ENCODE results near the gene ACR.
"Not testable (repeated sequence)": the region's sequence is repeated elsewhere in the genome, so short reads cannot be mapped to it uniquely, and the experiment has no call there.

The ACR gene

DNA sequence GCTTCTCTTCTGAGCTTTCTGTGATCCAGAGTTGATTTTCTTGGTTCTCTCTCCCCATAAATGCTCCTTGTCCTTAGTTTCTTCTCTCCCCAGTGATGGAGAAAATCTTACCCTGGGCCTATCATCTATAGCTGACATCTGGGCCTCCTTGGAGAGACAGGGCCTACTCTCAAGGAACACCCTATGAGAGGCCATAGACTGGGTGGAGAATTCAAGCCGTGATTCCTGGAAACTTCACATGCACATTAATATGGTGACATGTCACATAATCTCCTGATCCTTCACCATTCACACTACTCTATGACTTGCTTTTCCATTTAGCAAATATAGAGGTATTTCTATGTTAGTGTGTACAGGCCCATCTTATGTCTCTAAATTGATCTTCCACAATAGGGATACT lies 9.5 kb downstream of the ACR start:
- not testable (repeated sequence) for H3K4me3 Mint-ChIP-seq; H3K36me3 Mint-ChIP-seq (ENCODE audit: low read depth); H3K4me1 Mint-ChIP-seq (ENCODE audit: low read depth); H3K27ac Mint-ChIP-seq; H3K27me3 Mint-ChIP-seq (ENCODE audit: low read depth); H3K9me3 Mint-ChIP-seq; DNase-seq (ENCODE audit: low spot score)

DNA sequence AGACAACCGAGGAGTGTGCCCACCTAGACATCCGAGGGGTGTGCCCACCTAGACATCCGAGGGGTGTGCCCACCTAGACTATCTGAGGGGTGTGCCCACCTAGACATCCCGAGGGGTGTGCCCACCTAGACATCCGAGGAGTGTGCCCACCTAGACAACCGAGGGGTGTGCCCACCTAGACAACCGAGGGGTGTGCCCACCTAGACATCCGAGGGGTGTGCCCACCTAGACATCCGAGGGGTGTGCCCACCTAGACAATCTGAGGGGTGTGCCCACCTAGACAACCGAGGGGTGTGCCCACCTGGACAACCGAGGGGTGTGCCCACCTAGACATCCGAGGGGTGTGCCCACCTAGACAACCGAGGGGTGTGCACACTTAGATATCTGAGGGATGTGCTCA lies 10.6 kb downstream of the ACR start:
- H3K9me3 Mint-ChIP-seq; DNase-seq (ENCODE audit: low spot score); H3K4me3 Mint-ChIP-seq; H3K27ac Mint-ChIP-seq; H3K4me1 Mint-ChIP-seq (ENCODE audit: low read depth); H3K36me3 Mint-ChIP-seq (ENCODE audit: low read depth); H3K27me3 Mint-ChIP-seq (ENCODE audit: low read depth): not testable (repeated sequence)

DNA sequence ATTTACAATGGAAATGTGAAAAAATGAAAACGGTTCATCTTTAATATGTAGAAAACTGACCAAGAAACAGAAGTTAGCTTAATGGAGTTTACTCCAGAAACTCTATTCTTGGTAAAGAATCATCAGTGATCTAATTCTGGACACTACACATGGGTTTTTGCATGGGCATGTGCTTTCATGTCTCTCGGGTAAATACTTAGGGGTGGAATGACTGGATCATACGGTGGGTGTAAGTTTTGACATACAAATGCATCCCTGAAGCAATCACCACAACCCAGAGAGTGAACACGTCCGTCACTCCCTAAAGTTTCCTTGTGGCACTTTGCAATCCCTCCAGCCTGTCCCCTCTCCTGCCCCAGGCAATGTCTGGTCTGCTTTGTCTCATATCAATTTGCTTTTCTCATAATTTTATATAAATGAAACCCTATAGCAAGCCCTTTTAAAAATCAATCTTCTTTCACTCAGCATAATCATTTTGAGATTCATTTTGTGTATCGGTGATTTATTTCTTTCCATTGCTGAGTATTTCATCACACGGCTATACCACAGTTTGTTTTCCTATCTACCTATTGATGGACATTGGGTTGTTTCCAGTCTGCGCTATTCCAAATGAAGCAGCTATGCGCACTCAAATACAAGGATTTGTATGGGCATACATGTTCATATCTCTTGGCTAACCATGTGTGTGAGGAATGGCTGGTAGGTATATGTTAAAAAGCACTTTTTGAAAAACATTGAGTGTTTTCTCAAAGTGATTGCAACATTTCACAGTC lies 11.5 kb downstream of the ACR start:
- not testable (repeated sequence) for H3K36me3 Mint-ChIP-seq (ENCODE audit: low read depth); H3K9me3 Mint-ChIP-seq; H3K4me1 Mint-ChIP-seq (ENCODE audit: low read depth); DNase-seq (ENCODE audit: low spot score); H3K4me3 Mint-ChIP-seq; H3K27ac Mint-ChIP-seq
- H3K27me3 Mint-ChIP-seq (ENCODE audit: low read depth), result peaks cover 17% of the 10 kb centered on the region

DNA sequence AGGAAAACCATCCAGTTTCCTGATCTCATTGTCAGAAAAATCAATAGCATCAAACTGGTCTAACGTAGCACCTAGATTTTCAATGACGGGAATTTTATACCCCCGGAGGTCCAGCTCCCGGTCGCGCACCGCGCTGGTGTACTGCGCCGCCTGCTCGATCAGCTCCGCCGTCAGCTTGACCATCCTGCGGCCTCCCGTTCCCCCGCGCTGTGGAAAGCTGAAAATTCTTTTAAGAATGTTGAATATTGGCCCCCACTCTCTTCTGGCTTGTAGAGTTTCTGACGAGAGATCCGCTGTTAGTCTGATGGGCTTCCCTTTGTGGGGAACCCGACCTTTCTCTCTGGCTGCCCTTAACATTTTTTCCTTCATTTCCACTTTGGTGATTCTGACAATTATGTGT lies 17.2 kb downstream of the ACR start:
- not testable (repeated sequence) for H3K9me3 Mint-ChIP-seq; H3K27ac Mint-ChIP-seq; H3K36me3 Mint-ChIP-seq (ENCODE audit: low read depth); DNase-seq (ENCODE audit: low spot score)
- H3K4me3 Mint-ChIP-seq, result peak overlapping the region; percentile 57
- peaks cover 16% of the 10 kb centered on the region for H3K4me1 Mint-ChIP-seq (ENCODE audit: low read depth)
- H3K27me3 Mint-ChIP-seq (ENCODE audit: low read depth), result peaks cover 32% of the 10 kb centered on the region

DNA sequence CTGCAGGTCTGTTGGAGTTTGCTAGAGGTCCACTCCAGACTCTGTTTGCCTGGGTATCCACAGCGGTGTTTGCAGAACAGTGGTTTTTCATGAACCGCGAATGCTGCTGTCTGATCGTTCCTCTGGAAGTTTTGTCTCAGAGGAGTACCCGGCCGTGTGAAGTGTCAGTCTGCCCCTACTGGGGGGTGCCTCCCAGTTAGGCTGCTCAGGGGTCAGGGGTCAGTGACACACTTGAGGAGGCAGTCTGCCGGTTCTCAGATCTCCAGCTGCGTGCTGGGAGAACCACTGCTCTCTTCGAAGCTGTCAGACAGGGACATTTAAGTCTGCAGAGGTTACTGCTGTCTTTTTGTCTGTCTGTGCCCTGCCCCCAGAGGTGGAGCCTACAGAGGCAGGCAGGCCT lies 18.4 kb downstream of the ACR start:
- not testable (repeated sequence) for DNase-seq (ENCODE audit: low spot score); H3K9me3 Mint-ChIP-seq; H3K36me3 Mint-ChIP-seq (ENCODE audit: low read depth); H3K27ac Mint-ChIP-seq
- H3K4me1 Mint-ChIP-seq (ENCODE audit: low read depth), result peaks cover 16% of the 10 kb centered on the region
- H3K27me3 Mint-ChIP-seq (ENCODE audit: low read depth), result peaks cover 31% of the 10 kb centered on the region
- H3K4me3 Mint-ChIP-seq, result peak overlapping the region; percentile 96

DNA sequence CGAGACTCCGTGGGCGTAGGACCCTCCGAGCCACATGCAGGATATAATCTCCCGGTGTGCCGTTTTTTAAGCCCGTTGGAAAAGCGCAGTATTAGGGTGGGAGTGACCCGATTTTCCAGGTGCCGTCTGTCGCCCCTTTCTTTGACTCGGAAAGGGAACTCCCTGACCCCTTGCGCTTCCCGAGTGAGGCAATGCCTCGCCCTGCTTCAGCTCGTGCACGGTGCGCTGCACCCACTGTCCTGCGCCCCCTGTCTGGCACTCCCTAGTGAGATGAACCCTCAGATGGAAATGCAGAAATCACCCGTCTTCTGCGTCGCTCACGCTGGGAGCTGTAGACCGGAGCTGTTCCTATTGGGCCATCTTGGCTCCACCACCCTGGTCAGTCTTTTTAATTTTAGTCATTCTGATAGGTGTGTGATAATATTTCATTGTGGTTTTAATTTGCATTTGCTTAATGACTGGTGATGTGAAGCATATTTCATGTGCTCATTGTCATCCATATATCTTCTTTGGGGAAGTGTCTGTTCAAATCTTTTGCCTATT lies 19.0 kb downstream of the ACR start:
- H3K9me3 Mint-ChIP-seq, result not testable (repeated sequence)

DNA sequence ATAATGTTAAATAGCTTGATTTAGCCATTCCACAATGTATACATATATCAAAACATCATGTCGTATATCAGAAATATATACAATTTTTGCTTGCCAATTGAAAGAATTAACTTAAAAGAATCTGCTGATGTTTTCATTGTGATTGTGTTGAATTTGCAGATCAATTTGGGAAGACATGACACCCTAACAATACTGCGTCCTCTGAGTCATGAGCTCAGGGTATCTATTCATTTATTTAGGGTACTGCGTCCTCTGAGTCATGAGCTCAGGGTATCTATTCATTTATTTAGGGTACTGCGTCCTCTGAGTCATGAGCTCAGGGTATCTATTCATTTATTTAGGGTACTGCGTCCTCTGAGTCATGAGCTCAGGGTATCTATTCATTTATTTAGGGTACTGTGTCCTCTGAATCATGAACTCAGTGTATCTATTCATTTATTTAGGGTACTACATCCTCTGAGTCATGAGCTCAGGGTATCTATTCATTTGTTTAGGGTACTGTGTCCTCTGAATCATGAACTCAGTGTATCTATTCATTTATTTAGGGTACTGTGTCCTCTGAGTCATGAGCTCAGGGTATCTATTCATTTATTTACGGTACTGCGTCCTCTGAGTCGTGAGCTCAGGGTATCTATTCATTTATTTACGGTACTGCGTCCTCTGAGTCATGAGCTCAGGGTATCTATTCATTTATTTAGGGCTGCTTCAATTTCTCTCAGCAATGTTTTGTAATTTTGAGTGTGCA lies 21.8 kb downstream of the ACR start:
- H3K36me3 Mint-ChIP-seq (ENCODE audit: low read depth); H3K27ac Mint-ChIP-seq; DNase-seq (ENCODE audit: low spot score); H3K9me3 Mint-ChIP-seq; H3K4me3 Mint-ChIP-seq: not testable (repeated sequence)
- peaks cover 14% of the 10 kb centered on the region for H3K27me3 Mint-ChIP-seq (ENCODE audit: low read depth)
- H3K4me1 Mint-ChIP-seq (ENCODE audit: low read depth), result peaks cover 13% of the 10 kb centered on the region

More for the DNA sequence above, 19.0 kb downstream of the ACR start:
- peak; percentile 38 for DNase-seq (ENCODE audit: low spot score)
- peaks cover 30% of the 10 kb centered on the region for H3K27me3 Mint-ChIP-seq (ENCODE audit: low read depth)
- peaks cover 16% of the 10 kb centered on the region for H3K4me1 Mint-ChIP-seq (ENCODE audit: low read depth)
- peak overlapping the region; percentile 86 for H3K27ac Mint-ChIP-seq
- H3K36me3 Mint-ChIP-seq (ENCODE audit: low read depth), result not testable (repeated sequence)
- peak overlapping the region; percentile 96 for H3K4me3 Mint-ChIP-seq

DNA sequence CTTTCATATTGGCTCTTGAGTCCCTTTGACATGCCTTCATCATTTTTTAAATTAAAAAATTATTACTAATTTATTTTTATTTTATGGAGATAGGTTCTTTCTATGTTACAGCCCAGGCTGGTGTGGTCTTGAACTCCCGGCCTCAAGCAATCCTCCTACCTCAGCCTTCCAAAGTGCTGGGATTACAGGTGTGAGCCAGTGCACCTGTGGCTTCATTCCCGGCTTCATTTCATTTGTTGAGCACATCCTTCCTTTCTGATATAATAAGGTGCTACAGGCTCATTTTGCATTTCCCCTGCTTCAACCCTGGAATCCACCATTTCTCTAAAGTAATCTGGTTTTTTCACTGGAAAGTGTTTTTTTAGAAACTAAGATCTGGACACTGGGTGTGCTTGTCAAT lies 23.8 kb downstream of the ACR start:
- H3K4me1 Mint-ChIP-seq (ENCODE audit: low read depth); DNase-seq (ENCODE audit: low spot score); H3K27me3 Mint-ChIP-seq (ENCODE audit: low read depth); H3K4me3 Mint-ChIP-seq; H3K9me3 Mint-ChIP-seq; H3K36me3 Mint-ChIP-seq (ENCODE audit: low read depth); H3K27ac Mint-ChIP-seq: not testable (repeated sequence)

DNA sequence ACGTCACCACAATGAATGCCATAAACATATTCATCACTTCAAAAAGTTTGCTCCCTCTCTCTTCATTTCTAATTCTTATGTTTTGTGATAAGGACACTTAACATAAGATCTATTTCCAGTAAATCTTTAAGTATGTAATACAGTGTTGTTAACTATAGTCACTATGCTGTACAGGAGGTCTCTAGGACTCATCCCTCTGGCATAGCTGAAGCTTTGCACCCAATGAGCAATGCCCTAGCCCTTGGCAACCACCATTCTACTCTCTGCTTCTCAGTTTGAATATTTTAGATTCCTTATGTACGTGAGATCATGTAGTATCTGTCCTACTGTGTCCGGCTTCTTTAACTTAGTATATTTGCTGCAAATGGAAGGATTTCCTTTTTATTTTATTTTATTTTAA lies 26.3 kb downstream of the ACR start:
- H3K4me3 Mint-ChIP-seq; DNase-seq (ENCODE audit: low spot score); H3K9me3 Mint-ChIP-seq; H3K4me1 Mint-ChIP-seq (ENCODE audit: low read depth); H3K36me3 Mint-ChIP-seq (ENCODE audit: low read depth); H3K27me3 Mint-ChIP-seq (ENCODE audit: low read depth); H3K27ac Mint-ChIP-seq: not testable (repeated sequence)

DNA sequence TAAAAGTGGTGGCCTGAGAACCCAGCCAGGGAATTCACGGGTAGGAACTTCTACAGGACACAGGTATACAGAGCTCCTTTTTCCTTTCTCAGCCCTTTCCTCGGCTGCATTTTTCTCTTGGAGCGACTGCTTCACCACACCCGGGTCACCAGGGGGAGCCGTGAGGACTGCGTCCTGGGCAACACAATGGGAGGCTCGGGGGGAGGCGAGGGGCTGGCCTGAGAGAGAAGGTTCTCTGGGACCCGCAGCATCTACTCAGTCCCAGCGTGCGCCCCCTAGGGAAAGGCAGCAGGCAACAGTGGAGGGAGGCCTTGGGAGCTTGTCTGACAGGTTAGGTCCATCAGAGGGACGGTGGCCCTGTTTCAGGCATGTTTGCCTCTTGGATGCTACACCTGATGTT lies 37.1 kb downstream of the ACR start:
- not testable (repeated sequence) for H3K36me3 Mint-ChIP-seq (ENCODE audit: low read depth); H3K4me1 Mint-ChIP-seq (ENCODE audit: low read depth); H3K27me3 Mint-ChIP-seq (ENCODE audit: low read depth); DNase-seq (ENCODE audit: low spot score); H3K4me3 Mint-ChIP-seq; H3K9me3 Mint-ChIP-seq; H3K27ac Mint-ChIP-seq

DNA sequence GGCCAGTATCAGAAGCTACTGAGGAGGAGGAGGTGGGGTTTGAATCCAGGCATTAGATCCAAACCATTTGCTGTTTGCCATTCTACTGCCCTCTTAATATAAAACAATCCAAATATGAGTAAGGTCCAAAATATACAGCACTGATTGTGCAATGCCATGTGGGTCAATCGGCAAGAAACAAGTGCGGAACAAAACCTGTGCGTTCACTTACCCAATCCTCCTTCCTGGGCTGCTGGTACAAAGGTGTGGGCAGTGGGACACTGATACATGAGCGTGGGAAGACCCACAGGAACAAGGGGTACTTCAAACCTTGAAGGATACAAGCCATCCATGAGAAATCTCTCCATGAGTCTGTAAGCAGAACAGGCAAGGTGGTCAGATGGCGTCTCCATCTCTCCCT lies 39.6 kb downstream of the ACR start:
- H3K9me3 Mint-ChIP-seq; DNase-seq (ENCODE audit: low spot score): not testable (repeated sequence)

DNA sequence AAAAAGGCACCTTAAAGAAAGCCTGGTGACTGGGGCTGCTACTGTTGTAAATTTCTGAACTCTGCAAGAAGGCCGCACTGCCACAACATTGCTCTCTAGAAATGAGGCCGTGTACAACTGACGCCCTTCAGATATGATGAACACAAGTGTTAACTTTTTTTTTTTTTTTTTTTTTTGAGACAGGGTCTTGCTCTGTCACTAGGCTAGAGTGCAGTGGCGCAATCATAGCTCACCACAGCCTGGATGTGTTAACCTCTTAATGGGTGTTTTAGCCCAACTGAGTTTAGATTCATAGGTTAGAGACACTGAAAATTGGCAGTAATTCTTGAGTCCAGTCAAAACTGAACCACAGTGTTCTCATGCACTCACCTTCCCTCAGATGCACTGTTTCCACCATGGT lies 42.2 kb downstream of the ACR start:
- not testable (repeated sequence) for H3K27ac Mint-ChIP-seq; H3K36me3 Mint-ChIP-seq (ENCODE audit: low read depth); H3K9me3 Mint-ChIP-seq; DNase-seq (ENCODE audit: low spot score); H3K4me3 Mint-ChIP-seq; H3K27me3 Mint-ChIP-seq (ENCODE audit: low read depth); H3K4me1 Mint-ChIP-seq (ENCODE audit: low read depth)

More for the DNA sequence above, 39.6 kb downstream of the ACR start:
- H3K36me3 Mint-ChIP-seq (ENCODE audit: low read depth); H3K27me3 Mint-ChIP-seq (ENCODE audit: low read depth); H3K4me3 Mint-ChIP-seq; H3K4me1 Mint-ChIP-seq (ENCODE audit: low read depth); H3K27ac Mint-ChIP-seq: not testable (repeated sequence)

DNA sequence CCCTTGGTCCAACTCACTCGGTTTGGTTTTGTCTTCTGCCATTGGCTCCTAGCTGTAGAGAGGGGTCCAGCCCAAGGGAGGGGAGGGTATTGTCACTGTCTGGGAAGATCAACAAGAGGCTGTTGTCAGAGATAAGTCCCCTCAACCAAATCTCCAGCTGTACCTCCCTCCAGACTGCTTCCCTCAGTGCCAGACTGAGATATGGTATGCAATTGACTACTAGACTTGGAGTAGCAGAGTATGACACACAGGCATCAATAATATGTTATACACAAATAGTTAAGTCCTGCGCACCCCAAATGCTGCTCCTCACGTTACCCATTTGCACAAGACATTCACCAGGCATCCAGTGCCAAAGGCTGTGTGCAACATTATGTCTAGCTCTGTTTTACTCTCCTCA lies 44.2 kb downstream of the ACR start:
- not testable (repeated sequence) for H3K27me3 Mint-ChIP-seq (ENCODE audit: low read depth); H3K27ac Mint-ChIP-seq; H3K9me3 Mint-ChIP-seq; H3K4me1 Mint-ChIP-seq (ENCODE audit: low read depth); DNase-seq (ENCODE audit: low spot score); H3K36me3 Mint-ChIP-seq (ENCODE audit: low read depth)
- peak overlapping the region; percentile 56 for H3K4me3 Mint-ChIP-seq

DNA sequence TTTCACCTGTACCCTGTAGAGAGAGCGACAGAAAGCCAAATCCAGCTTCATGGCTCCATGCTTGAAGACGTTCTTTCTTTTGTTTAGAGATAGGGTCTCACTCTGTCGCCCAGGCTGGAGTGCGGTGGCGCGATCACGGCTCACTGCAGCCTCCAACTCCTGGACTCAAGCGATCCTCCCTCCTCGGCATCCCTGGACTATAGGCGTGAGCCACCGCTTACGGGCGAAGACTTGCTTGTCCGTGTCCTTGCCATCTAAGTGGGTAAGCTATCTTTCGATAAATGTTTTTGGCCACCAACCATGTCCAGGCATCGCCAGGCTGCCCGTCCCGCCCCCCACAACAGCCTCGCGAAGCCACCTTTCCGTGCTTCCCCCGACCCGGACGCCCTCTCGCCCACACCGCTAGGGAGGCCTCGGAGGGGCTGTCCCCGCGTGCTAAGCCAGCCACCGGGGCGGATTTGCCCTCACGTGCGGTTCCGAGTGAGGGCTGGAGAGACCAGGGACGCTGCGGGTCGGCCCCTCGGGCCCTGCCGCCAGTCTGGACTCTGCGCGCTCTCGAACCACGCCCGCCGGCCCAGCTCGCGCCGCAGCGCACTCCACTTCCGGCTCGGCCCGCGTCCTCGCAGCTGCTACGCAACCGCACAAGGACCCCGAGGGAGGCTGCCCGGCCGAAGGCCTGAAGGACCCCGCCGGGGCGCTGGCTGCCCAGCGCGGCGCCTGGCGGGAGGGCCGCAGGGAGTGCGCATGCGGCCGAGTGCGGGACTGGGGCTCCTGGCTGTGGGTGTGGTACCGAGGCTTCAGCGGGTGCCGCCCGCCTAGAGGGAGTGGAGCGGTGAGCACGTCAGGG lies 45.3 kb downstream of the ACR start, which contains the start of gene RABL2B:
TSS of gene RABL2B (minus strand) at position 604 of the 847 bp plus-strand sequence. CDS start 1,342 bp downstream, outside the sequence.
- not testable (repeated sequence) for H3K4me1 Mint-ChIP-seq (ENCODE audit: low read depth); H3K9me3 Mint-ChIP-seq; H3K27me3 Mint-ChIP-seq (ENCODE audit: low read depth); H3K36me3 Mint-ChIP-seq (ENCODE audit: low read depth)
- peak within 1 kb of the TSS; percentile 88 for H3K4me3 Mint-ChIP-seq
- peak within 1 kb of the TSS; percentile 82 for H3K27ac Mint-ChIP-seq
- peak; percentile 89 for DNase-seq (ENCODE audit: low spot score)
